Amniotic stem cell (primary cell): ENCODE data around the gene GDI2.
"Not testable (repeated sequence)": the region's sequence is repeated elsewhere in the genome, so short reads cannot be mapped to it uniquely, and the experiment has no call there.

Experiments used
- DNase-seq: peaks from one replicate; lab custom pipeline; 2025; lab: John Stamatoyannopoulos, UW

The GDI2 gene

GRCh38 chr10:5813341-5814109 lies at the start of gene GDI2:
GDI2 (minus strand) TSS chr10:5813434; CDS start chr10:5813258, 176 bp downstream.
- DNase-seq, result peak; percentile 80

GRCh38 chr10:5862360-5862961 lies 49.2 kb upstream of the GDI2 start:
- DNase-seq, result no peak

GRCh38 chr10:5860066-5860465 lies 46.8 kb upstream of the GDI2 start:
- DNase-seq, result no peak

GRCh38 chr10:5858811-5859210 lies 45.6 kb upstream of the GDI2 start:
- no peak for DNase-seq

GRCh38 chr10:5856701-5857004 lies 43.4 kb upstream of the GDI2 start:
- DNase-seq, result no peak

GRCh38 chr10:5855979-5856700 lies 42.9 kb upstream of the GDI2 start:
- DNase-seq, result no peak

- DNase-seq, result no peak
Observed at GRCh38 chr10:5854131-5854475, 40.9 kb upstream of the GDI2 start.

- not testable (repeated sequence) for DNase-seq
Observed at GRCh38 chr10:5846667-5847066, 33.4 kb upstream of the GDI2 start.

GRCh38 chr10:5844345-5845055 lies 31.3 kb upstream of the GDI2 start:
- no peak for DNase-seq

- DNase-seq, result no peak
Observed at GRCh38 chr10:5843686-5844344, 30.6 kb upstream of the GDI2 start.

GRCh38 chr10:5841965-5842364 lies 28.7 kb upstream of the GDI2 start:
- no peak for DNase-seq

- no peak for DNase-seq
Observed at GRCh38 chr10:5840314-5841307, 27.4 kb upstream of the GDI2 start.

GRCh38 chr10:5836181-5836580 lies 22.9 kb upstream of the GDI2 start:
- DNase-seq, result not testable (repeated sequence)

- DNase-seq, result no peak
Observed at GRCh38 chr10:5835446-5836095, 22.3 kb upstream of the GDI2 start.

GRCh38 chr10:5833814-5834213 lies 20.6 kb upstream of the GDI2 start:
- DNase-seq, result no peak

- DNase-seq, result no peak
Observed at GRCh38 chr10:5832946-5833345, 19.7 kb upstream of the GDI2 start.

- no peak for DNase-seq
Observed at GRCh38 chr10:5831446-5831782, 18.2 kb upstream of the GDI2 start.

- DNase-seq, result no peak
Observed at GRCh38 chr10:5830629-5831445, 17.6 kb upstream of the GDI2 start.

GRCh38 chr10:5829267-5829666 lies 16.0 kb upstream of the GDI2 start:
- no peak for DNase-seq

- no peak for DNase-seq
Observed at GRCh38 chr10:5828725-5829124, 15.5 kb upstream of the GDI2 start.
